Measurements from ENCODE around the gene PDIA5.

GRCh38 chr3:123063034-123063433 is 3.8 kb upstream of the PDIA5 start:
- TF ChIP-seq POLR2AphosphoS5 (IDR thresholded peaks at IDR 0.05; ENCODE audit: low read depth, low read length) (no peak), REST (IDR thresholded peaks at IDR 0.05; ENCODE audit: insufficient read depth in 1 of 2, low read depth in 2 of 2, low read length in 2 of 2) (no peak), TAF1 (IDR thresholded peaks at IDR 0.05; ENCODE audit: borderline replicate concordance, insufficient read depth, low read length) (no peak)
